ENCODE measurements around the gene SPATA7. TPM values are rescaled to one million over a fixed set of nuclear protein-coding genes. Genes with fewer than 3 reads are reported as not detected.

Gene SPATA7
- total and polyA plus RNA-seq, 4 donors: 2.9 to 5.0 (median 4.4) TPM

DNA sequence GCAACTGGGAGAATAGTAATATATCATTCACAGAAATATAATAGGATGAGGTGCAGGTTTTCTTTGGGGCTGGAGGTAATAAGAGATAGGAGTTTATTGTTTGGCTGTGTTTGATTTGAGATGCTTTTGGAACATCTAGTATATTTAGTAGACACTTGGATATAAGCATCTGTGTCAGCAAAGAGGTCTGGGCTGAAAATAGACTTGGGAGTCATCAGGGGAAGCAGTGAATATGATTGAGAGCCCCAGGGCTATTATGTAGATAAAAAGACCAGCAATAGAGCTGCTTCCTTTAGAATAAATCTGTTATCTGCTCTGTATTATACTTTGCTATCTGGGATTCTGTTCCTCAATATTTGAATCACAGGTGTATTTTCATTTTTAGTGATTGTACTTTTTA, 36.6 kb downstream of the SPATA7 start (continued):
- TF ChIP-seq, protein P1, sequence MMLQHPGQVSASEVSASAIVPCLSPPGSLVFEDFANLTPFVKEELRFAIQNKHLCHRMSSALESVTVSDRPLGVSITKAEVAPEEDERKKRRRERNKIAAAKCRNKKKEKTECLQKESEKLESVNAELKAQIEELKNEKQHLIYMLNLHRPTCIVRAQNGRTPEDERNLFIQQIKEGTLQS (IDR thresholded peaks at IDR 0.05): no peak

DNA sequence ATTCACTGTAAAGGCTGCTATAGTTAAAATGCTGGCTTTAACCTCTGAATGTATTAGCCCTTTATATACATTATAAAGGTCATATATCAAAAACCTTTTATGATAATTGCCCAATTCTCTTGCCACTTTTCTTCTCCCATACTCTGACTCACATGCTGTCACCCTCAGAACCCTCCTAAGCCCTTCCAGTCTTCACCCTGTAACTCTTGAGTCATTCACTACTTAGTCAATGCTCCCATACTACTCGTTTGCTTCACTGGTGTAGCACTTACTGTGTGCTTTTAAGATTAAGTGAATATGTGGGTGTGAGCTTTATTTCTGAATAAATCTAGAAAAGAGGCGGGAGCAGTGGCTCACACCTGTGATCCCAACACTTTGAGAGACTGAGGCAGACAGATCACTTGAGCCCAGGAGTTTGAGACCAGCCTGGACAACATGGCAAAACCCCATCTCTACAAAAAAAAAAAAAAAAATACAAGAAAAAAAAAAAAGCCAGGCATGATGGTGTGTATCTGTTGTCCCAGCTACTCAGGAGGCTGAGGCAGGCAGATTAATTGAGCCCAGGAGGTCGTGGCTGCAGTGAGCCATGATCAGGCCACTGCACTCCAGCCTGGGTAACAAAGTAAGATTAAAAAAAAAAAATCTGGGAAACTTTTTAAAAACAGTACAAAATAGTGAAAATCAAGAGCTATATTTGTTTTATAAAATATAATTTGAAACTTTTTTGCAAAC, 37.6 kb downstream of the SPATA7 start:
- Histone ChIP-seq H3K36me3 (ENCODE audit: control insufficient read depth in 4 of 4, insufficient read depth in 3 of 4, low read depth in 1 of 4, low read length in 3 of 4) (peaks cover 0 to 3% (median 2%) of the 10 kb centered on the region in 4 donors), H3K4me1 (ENCODE audit: control insufficient read depth in 4 of 4, insufficient read depth in 4 of 4, low read length in 3 of 4) (no peaks in the 10 kb centered on the region), H3K4me3 (ENCODE audit: low read depth in 1 of 3, low read length in 3 of 3) (no peak overlapping the region), H3K27me3 (ENCODE audit: control insufficient read depth in 4 of 4, insufficient read depth in 4 of 4, low read length in 3 of 4) (no peaks in the 10 kb centered on the region), H3K27ac (ENCODE audit: low read depth in 1 of 2, low read length in 2 of 2) (no peak overlapping the region), H3K9me3 (ENCODE audit: control insufficient read depth in 4 of 4, low read length in 3 of 4) (no peaks in the 10 kb centered on the region), H3K9ac (ENCODE audit: low read depth in 1 of 2, low read length in 2 of 2) (no peak overlapping the region)
- WGBS: 88% methylated on average over 3 of the region's 3 CpGs
- TF ChIP-seq SP1 (IDR thresholded peaks at IDR 0.05): no peak
- no peak for TF ChIP-seq FOXA1 (IDR thresholded peaks at IDR 0.05)
- no peak for TF ChIP-seq HNF4G (IDR thresholded peaks at IDR 0.05)
- no peak for TF ChIP-seq FOXA2 (IDR thresholded peaks at IDR 0.05)
- no peak for TF ChIP-seq GABPA (IDR thresholded peaks at IDR 0.05 in 1 of 2, conservative IDR thresholded peaks at IDR 0.05 in 1 of 2)
- TF ChIP-seq, protein P2, sequence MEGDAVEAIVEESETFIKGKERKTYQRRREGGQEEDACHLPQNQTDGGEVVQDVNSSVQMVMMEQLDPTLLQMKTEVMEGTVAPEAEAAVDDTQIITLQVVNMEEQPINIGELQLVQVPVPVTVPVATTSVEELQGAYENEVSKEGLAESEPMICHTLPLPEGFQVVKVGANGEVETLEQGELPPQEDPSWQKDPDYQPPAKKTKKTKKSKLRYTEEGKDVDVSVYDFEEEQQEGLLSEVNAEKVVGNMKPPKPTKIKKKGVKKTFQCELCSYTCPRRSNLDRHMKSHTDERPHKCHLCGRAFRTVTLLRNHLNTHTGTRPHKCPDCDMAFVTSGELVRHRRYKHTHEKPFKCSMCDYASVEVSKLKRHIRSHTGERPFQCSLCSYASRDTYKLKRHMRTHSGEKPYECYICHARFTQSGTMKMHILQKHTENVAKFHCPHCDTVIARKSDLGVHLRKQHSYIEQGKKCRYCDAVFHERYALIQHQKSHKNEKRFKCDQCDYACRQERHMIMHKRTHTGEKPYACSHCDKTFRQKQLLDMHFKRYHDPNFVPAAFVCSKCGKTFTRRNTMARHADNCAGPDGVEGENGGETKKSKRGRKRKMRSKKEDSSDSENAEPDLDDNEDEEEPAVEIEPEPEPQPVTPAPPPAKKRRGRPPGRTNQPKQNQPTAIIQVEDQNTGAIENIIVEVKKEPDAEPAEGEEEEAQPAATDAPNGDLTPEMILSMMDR (IDR thresholded peaks at IDR 0.05; ENCODE audit: low read depth, low read length, missing input control): no peak
- TF ChIP-seq, protein P1 (IDR thresholded peaks at IDR 0.05): no peak
- no peak for DNase-seq (ENCODE audit: low spot score)

DNA sequence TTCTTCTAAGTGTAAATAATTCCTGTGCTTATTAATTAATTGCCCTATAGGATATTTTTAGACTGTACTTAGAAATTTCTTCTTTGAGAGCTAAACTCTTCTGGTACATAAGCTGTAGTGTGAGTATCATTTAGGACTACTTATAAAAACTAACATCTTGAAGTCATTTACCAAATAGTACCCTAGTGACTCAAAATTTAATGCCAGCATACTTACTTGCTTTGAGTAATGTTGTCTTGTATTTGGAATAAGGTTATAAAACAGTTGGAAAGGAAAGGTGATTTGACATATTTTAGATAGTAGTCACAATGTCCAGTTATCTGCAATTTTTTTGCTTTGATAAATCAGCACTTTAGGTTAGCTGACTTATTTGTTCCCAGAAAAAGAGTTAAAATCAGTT, 39.1 kb downstream of the SPATA7 start:
- H3K4me3 ChIP-seq (ENCODE audit: low read depth in 1 of 3, low read length in 3 of 3): no peak overlapping the region
- H3K9me3 ChIP-seq (ENCODE audit: control insufficient read depth in 4 of 4, low read length in 3 of 4): no peaks in the 10 kb centered on the region
- H3K27ac ChIP-seq (ENCODE audit: low read depth in 1 of 2, low read length in 2 of 2): no peak overlapping the region
- H3K9ac ChIP-seq (ENCODE audit: low read depth in 1 of 2, low read length in 2 of 2): no peak overlapping the region
- H3K27me3 ChIP-seq (ENCODE audit: control insufficient read depth in 4 of 4, insufficient read depth in 4 of 4, low read length in 3 of 4): no peaks in the 10 kb centered on the region
- H3K4me1 ChIP-seq (ENCODE audit: control insufficient read depth in 4 of 4, insufficient read depth in 4 of 4, low read length in 3 of 4): no peaks in the 10 kb centered on the region
- DNase-seq (ENCODE audit: low spot score): no peak
- TF ChIP-seq RAD21 (IDR thresholded peaks at IDR 0.05): no peak
- no peak for TF ChIP-seq RXRA (IDR thresholded peaks at IDR 0.05)
- H3K36me3 ChIP-seq (ENCODE audit: control insufficient read depth in 4 of 4, insufficient read depth in 3 of 4, low read depth in 1 of 4, low read length in 3 of 4): peaks cover 0 to 3% (median 2%) of the 10 kb centered on the region in 4 donors

GRCh38 chr14:88426271-88426670, 40.8 kb downstream of the SPATA7 start:
- H3K9ac ChIP-seq (ENCODE audit: low read depth in 1 of 2, low read length in 2 of 2): no peak overlapping the region
- TF ChIP-seq EGR1 (IDR thresholded peaks at IDR 0.05; ENCODE audit: low read depth in 2 of 2) (no peak), HNF4G (IDR thresholded peaks at IDR 0.05) (no peak), RAD21 (IDR thresholded peaks at IDR 0.05) (no peak), NR2F2 (IDR thresholded peaks at IDR 0.05) (no peak), RXRA (IDR thresholded peaks at IDR 0.05) (no peak), GABPA (IDR thresholded peaks at IDR 0.05 in 1 of 2, conservative IDR thresholded peaks at IDR 0.05 in 1 of 2) (no peak), TAF1 (conservative IDR thresholded peaks at IDR 0.05) (no peak), YY1 (IDR thresholded peaks at IDR 0.05) (no peak)
- TF ChIP-seq, protein P2 (IDR thresholded peaks at IDR 0.05; ENCODE audit: low read depth, low read length, missing input control): no peak
- TF ChIP-seq, protein P1 (IDR thresholded peaks at IDR 0.05): no peak
- no peak overlapping the region for H3K27ac ChIP-seq (ENCODE audit: low read depth in 1 of 2, low read length in 2 of 2)
- DNase-seq (ENCODE audit: low spot score): no peak
- H3K27me3 ChIP-seq (ENCODE audit: control insufficient read depth in 4 of 4, insufficient read depth in 4 of 4, low read length in 3 of 4): no peaks in the 10 kb centered on the region
- H3K36me3 ChIP-seq (ENCODE audit: control insufficient read depth in 4 of 4, insufficient read depth in 3 of 4, low read depth in 1 of 4, low read length in 3 of 4): peaks cover 0 to 3% (median 0%) of the 10 kb centered on the region in 4 donors
- no peak overlapping the region for H3K4me3 ChIP-seq (ENCODE audit: low read depth in 1 of 3, low read length in 3 of 3)
- H3K4me1 ChIP-seq (ENCODE audit: control insufficient read depth in 4 of 4, insufficient read depth in 4 of 4, low read length in 3 of 4): no peaks in the 10 kb centered on the region
- 92% methylated on average over 7 of the region's 7 CpGs for WGBS
- no peaks in the 10 kb centered on the region for H3K9me3 ChIP-seq (ENCODE audit: control insufficient read depth in 4 of 4, low read length in 3 of 4)
